HepG2 (cell line): ENCODE data around the gene TCF7L2. TPM values are rescaled to one million over a fixed set of nuclear protein-coding genes. Genes with fewer than 3 reads are reported as not detected.

ENCODE experiments used
- DRAP1 ChIP-seq: IDR thresholded peaks from 2 replicates; pipeline ENCODE4 v1.6.1; 2016; ENCODE audit warnings: missing genetic modification reagents, missing compliant biosample characterization
- FOXA1 ChIP-seq, 2 experiments: fragments of 450-650 bp in 1 of 2; sonication (generic) in 1 of 2; formaldehyde crosslinking in 1 of 2; IDR thresholded peaks; 2 replicates each; pipeline versions ENCODE4 v1.4.0 to v1.6.1; 2016 to 2020; ENCODE audit warnings: missing genetic modification reagents in 1 of 2
- MTA1 ChIP-seq: sonication (generic); formaldehyde crosslinking; IDR thresholded peaks from 2 replicates; pipeline ENCODE4 v1.4.0; 2020; ENCODE audit warnings: missing genetic modification reagents, mild to moderate bottlenecking, borderline replicate concordance
- NCOA2 ChIP-seq: sonication (generic); formaldehyde crosslinking; IDR thresholded peaks from 2 replicates; pipeline ENCODE4 v1.8.0; 2022; ENCODE audit warnings: inconsistent platforms
- PBX2 ChIP-seq: IDR thresholded peaks from 2 replicates; pipeline ENCODE4 v1.6.1; 2016; ENCODE audit warnings: control low read depth
- PHB2 ChIP-seq: fragments of 450-650 bp; IDR thresholded peaks from 2 replicates; pipeline ENCODE4 v1.6.1; 2018; ENCODE audit not compliant: partially characterized antibody
- ZNF224 ChIP-seq: sonication (generic); formaldehyde crosslinking; IDR thresholded peaks from 2 replicates; pipeline ENCODE4 v1.5.0; 2020; ENCODE audit warnings: mild to moderate bottlenecking, missing genetic modification reagents
- ZNF263 ChIP-seq: sonication (generic); formaldehyde crosslinking; IDR thresholded peaks from 2 replicates; pipeline ENCODE4 v1.4.0; 2020; ENCODE audit warnings: missing genetic modification reagents
- ZNF274 ChIP-seq: sonication (generic); formaldehyde crosslinking; IDR thresholded peaks from 2 replicates; pipeline ENCODE4 v1.5.1; 2020; ENCODE audit warnings: mild to moderate bottlenecking, missing genetic modification reagents
- ZNF292 ChIP-seq: sonication (generic); formaldehyde crosslinking; IDR thresholded peaks from 2 replicates; pipeline ENCODE4 v1.8.1; 2022; ENCODE audit warnings: mild to moderate bottlenecking, low read depth, missing genetic modification reagents, borderline replicate concordance
- ZNF337 ChIP-seq: sonication (generic); formaldehyde crosslinking; IDR thresholded peaks from 2 replicates; pipeline ENCODE4 v1.5.1; 2020; ENCODE audit warnings: missing genetic modification reagents, low read depth, mild to moderate bottlenecking, borderline replicate concordance
- ZNF710 ChIP-seq: sonication (generic); formaldehyde crosslinking; IDR thresholded peaks from 2 replicates; pipeline ENCODE4 v1.5.0; 2020; ENCODE audit warnings: mild to moderate bottlenecking, missing genetic modification reagents, borderline replicate concordance
- ZNF788 ChIP-seq: sonication (generic); formaldehyde crosslinking; IDR thresholded peaks from 2 replicates; pipeline ENCODE4 v1.5.0; 2020; ENCODE audit warnings: mild to moderate bottlenecking, missing genetic modification reagents, borderline replicate concordance
- ZSCAN25 ChIP-seq: sonication (generic); formaldehyde crosslinking; IDR thresholded peaks from 2 replicates; pipeline ENCODE4 v1.8.0; 2022; ENCODE audit warnings: mild to moderate bottlenecking, missing genetic modification reagents
- polyA plus RNA-seq, 8 experiments: library from polyadenylated mRNA; depleted of rRNA in 3 of 8; stranded (reverse) in 7 of 8; unstranded in 1 of 8; fragments of >200 nt; fragmentation: Illumina TruSeq in 4 of 8; extraction: Trizol in 4 of 8; gene quantifications; 2 replicates each; pipeline versions ENCODE4 v1.2.1 to v1.2.3, GENCODE V29; 2011 to 2016; ENCODE audit warnings: low read depth in 4 of 8, missing spikeins in 1 of 8, mixed read lengths in 1 of 8; ENCODE audit not compliant: insufficient read depth in 1 of 8
- total RNA-seq, 5 experiments: library from RNA; depleted of rRNA; stranded (reverse); fragments of >200 nt; fragmentation: Illumina TruSeq; extraction: Trizol; gene quantifications; 2 replicates each; pipeline ENCODE4 v1.2.3, GENCODE V29; 2016; ENCODE audit warnings: low read depth in 1 of 5
- TF ChIP-seq, protein P1 (sequence below): IDR thresholded peaks from 2 replicates; pipeline ENCODE4 v1.6.1; 2016; ENCODE audit warnings: mild to moderate bottlenecking
- TF ChIP-seq, protein P2 (sequence below): sonication (generic); formaldehyde crosslinking; IDR thresholded peaks from 2 replicates; pipeline ENCODE4 v1.4.0; 2020; ENCODE audit warnings: missing genetic modification reagents
- TF ChIP-seq, protein P3 (sequence below): sonication (generic); formaldehyde crosslinking; IDR thresholded peaks from 2 replicates; pipeline ENCODE4 v1.5.1; 2020; ENCODE audit warnings: mild to moderate bottlenecking, missing genetic modification reagents, moderate library complexity

The TCF7L2 gene
- total and polyA plus RNA-seq, 2 of the 13 experiments (the other 11 are each of a cell fraction or from before 2014, with no cell fraction given): 3.9 to 13.7 TPM

DNA sequence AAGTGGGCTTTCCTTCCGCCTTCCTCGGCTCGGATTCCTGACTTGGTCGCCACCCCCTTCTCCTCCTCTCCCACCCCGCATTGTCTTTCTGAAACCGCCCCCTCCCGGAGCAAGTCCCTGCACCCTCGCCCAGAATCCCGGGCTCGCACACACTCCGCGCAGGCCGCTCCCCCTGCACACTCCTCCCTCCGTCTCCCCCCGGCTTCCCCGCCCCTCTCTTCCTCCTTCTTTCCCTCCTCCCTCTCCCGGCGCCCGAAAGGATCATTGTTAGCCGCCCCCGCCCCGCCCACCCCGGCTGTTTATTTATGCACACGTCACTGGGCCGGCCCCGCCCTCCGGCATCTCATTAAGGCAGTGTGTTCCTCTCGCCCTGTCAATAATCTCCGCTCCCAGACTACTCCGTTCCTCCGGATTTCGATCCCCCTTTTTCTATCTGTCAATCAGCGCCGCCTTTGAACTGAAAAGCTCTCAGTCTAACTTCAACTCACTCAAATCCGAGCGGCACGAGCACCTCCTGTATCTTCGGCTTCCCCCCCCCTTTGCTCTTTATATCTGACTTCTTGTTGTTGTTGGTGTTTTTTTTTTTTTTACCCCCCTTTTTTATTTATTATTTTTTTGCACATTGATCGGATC lies at the start of gene TCF7L2 (continued):
- TF ChIP-seq PBX2 (CRISPR knock-in tag) (peak; percentile 83), NCOA2 (CRISPR knock-in tag) (no peak), PHB2 (no peak), ZNF224 (CRISPR knock-in tag) (no peak), ZNF292 (0 out of 2 replicates have a peak, but pooled peaks have one; percentile 25), ZNF710 (CRISPR knock-in tag) (peak; percentile 43; the same call in 1 of the 2 replicates), ZNF788 (CRISPR knock-in tag) (peak; percentile 53; the same call in 1 of the 2 replicates), FOXA1 (IDR thresholded peaks at IDR 0.05) (no peak), FOXA1 (CRISPR knock-in tag; IDR thresholded peaks at IDR 0.05) (peak; percentile 31; the same call in 1 of the 2 replicates), DRAP1 (CRISPR knock-in tag) (peak; percentile 62; the same call in 1 of the 2 replicates), ZNF274 (CRISPR knock-in tag) (no peak), ZSCAN25 (peak; percentile 94), ZNF263 (CRISPR knock-in tag) (peak; percentile 93), MTA1 (CRISPR knock-in tag) (peak; percentile 43; the same call in 1 of the 2 replicates), ZNF337 (no peak)
- TF ChIP-seq, protein P1, sequence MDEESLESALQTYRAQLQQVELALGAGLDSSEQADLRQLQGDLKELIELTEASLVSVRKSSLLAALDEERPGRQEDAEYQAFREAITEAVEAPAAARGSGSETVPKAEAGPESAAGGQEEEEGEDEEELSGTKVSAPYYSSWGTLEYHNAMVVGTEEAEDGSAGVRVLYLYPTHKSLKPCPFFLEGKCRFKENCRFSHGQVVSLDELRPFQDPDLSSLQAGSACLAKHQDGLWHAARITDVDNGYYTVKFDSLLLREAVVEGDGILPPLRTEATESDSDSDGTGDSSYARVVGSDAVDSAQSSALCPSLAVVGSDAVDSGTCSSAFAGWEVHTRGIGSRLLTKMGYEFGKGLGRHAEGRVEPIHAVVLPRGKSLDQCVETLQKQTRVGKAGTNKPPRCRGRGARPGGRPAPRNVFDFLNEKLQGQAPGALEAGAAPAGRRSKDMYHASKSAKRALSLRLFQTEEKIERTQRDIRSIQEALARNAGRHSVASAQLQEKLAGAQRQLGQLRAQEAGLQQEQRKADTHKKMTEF (CRISPR knock-in tag): no peak; the same call in 1 of the 2 replicates
- TF ChIP-seq, protein P2, sequence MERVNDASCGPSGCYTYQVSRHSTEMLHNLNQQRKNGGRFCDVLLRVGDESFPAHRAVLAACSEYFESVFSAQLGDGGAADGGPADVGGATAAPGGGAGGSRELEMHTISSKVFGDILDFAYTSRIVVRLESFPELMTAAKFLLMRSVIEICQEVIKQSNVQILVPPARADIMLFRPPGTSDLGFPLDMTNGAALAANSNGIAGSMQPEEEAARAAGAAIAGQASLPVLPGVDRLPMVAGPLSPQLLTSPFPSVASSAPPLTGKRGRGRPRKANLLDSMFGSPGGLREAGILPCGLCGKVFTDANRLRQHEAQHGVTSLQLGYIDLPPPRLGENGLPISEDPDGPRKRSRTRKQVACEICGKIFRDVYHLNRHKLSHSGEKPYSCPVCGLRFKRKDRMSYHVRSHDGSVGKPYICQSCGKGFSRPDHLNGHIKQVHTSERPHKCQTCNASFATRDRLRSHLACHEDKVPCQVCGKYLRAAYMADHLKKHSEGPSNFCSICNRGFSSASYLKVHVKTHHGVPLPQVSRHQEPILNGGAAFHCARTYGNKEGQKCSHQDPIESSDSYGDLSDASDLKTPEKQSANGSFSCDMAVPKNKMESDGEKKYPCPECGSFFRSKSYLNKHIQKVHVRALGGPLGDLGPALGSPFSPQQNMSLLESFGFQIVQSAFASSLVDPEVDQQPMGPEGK (CRISPR knock-in tag): peak; percentile 92
- TF ChIP-seq, protein P3, sequence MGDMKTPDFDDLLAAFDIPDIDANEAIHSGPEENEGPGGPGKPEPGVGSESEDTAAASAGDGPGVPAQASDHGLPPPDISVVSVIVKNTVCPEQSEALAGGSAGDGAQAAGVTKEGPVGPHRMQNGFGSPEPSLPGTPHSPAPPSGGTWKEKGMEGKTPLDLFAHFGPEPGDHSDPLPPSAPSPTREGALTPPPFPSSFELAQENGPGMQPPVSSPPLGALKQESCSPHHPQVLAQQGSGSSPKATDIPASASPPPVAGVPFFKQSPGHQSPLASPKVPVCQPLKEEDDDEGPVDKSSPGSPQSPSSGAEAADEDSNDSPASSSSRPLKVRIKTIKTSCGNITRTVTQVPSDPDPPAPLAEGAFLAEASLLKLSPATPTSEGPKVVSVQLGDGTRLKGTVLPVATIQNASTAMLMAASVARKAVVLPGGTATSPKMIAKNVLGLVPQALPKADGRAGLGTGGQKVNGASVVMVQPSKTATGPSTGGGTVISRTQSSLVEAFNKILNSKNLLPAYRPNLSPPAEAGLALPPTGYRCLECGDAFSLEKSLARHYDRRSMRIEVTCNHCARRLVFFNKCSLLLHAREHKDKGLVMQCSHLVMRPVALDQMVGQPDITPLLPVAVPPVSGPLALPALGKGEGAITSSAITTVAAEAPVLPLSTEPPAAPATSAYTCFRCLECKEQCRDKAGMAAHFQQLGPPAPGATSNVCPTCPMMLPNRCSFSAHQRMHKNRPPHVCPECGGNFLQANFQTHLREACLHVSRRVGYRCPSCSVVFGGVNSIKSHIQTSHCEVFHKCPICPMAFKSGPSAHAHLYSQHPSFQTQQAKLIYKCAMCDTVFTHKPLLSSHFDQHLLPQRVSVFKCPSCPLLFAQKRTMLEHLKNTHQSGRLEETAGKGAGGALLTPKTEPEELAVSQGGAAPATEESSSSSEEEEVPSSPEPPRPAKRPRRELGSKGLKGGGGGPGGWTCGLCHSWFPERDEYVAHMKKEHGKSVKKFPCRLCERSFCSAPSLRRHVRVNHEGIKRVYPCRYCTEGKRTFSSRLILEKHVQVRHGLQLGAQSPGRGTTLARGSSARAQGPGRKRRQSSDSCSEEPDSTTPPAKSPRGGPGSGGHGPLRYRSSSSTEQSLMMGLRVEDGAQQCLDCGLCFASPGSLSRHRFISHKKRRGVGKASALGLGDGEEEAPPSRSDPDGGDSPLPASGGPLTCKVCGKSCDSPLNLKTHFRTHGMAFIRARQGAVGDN (CRISPR knock-in tag): peak; percentile 78
